GM23248 (cell line): ENCODE results near the gene CLEC4G. TPM values are rescaled to one million over a fixed set of nuclear protein-coding genes. Genes with fewer than 3 reads are reported as not detected.

Source experiments
- DNase-seq: peaks from one replicate; pipeline ENCODE4 v3.0.0-alpha.2; 2015
- H2AFZ ChIP-seq: fragments of 200-600 bp; sonication (generic); 2 replicates; pipeline ENCODE4 v1.6.1; 2016; ENCODE audit warnings: antibody characterized with exemption
- H3F3A ChIP-seq: fragments of 200-600 bp; sonication (generic); 2 replicates; pipeline ENCODE4 v1.6.1; 2016; ENCODE audit warnings: mild to moderate bottlenecking, antibody characterized with exemption, mixed run types; ENCODE audit not compliant: insufficient read depth
- H3K27ac ChIP-seq: fragments of 200-600 bp; sonication (generic); 2 replicates; pipeline ENCODE4 v1.5.1; 2016; ENCODE audit warnings: mild to moderate bottlenecking
- H3K27me3 ChIP-seq: fragments of 200-600 bp; sonication (generic); replicated peaks from 2 replicates; pipeline ENCODE4 v1.6.1; 2016; ENCODE audit warnings: mild to moderate bottlenecking; ENCODE audit not compliant: insufficient read depth
- H3K36me3 ChIP-seq: fragments of 200-600 bp; sonication (generic); 2 replicates; pipeline ENCODE4 v1.6.1; 2016; ENCODE audit warnings: low read depth, mild to moderate bottlenecking
- H3K4me1 ChIP-seq: fragments of 200-600 bp; sonication (generic); 2 replicates; pipeline ENCODE4 v1.6.1; 2016; ENCODE audit warnings: mild to moderate bottlenecking; ENCODE audit not compliant: insufficient read depth
- H3K4me2 ChIP-seq: fragments of 200-600 bp; sonication (generic); one replicate; pipeline ENCODE4 v1.6.1; 2016; ENCODE audit warnings: mild to moderate bottlenecking; ENCODE audit not compliant: unreplicated experiment
- H3K4me3 ChIP-seq: fragments of 200-600 bp; sonication (generic); 2 replicates; pipeline ENCODE4 v1.5.1; 2016; ENCODE audit warnings: mild to moderate bottlenecking
- H3K79me2 ChIP-seq: fragments of 200-600 bp; sonication (generic); 2 replicates; pipeline ENCODE4 v1.6.1; 2016; ENCODE audit warnings: mild to moderate bottlenecking; ENCODE audit not compliant: insufficient read depth
- H3K9ac ChIP-seq: fragments of 200-600 bp; sonication (generic); 2 replicates; pipeline ENCODE4 v1.6.1; 2016; ENCODE audit warnings: mild to moderate bottlenecking
- H3K9me2 ChIP-seq: fragments of 200-600 bp; sonication (generic); 2 replicates; pipeline ENCODE4 v1.6.1; 2016; ENCODE audit warnings: mixed run types, mild to moderate bottlenecking, moderate library complexity; ENCODE audit not compliant: insufficient read depth
- H3K9me3 ChIP-seq: fragments of 200-600 bp; sonication (generic); one replicate; pipeline ENCODE4 v1.6.1; 2017; ENCODE audit warnings: low read depth
- H4K20me1 ChIP-seq: fragments of 200-600 bp; sonication (generic); 2 replicates; pipeline ENCODE4 v1.6.0; 2016; ENCODE audit not compliant: insufficient read depth
- EZH2 ChIP-seq: fragments of 200-600 bp; sonication (generic); IDR thresholded peaks from 2 replicates; pipeline ENCODE4 v1.6.1; 2018; ENCODE audit warnings: antibody characterized with exemption, mild to moderate bottlenecking; ENCODE audit not compliant: insufficient read depth, poor library complexity, severe bottlenecking
- EZH2phosphoT487 ChIP-seq: fragments of 200-600 bp; sonication (generic); IDR thresholded peaks from 2 replicates; pipeline ENCODE4 v1.6.1; 2018; ENCODE audit warnings: antibody characterized with exemption, moderate library complexity, mild to moderate bottlenecking, low read depth; ENCODE audit not compliant: insufficient read depth
- whole genome bisulfite sequencing, 2 experiments: methylation state at CpG; one replicate each; pipeline ENCODE4 v1.1.6; 2015 to 2017; ENCODE audit warnings: low lambda C conversion rate in 2 of 2, low coverage in 1 of 2; ENCODE audit errors: missing lambda C conversion rate in 2 of 2; 5-methylcytosine and 5-hydroxymethylcytosine counted together
- in situ Hi-C: fragments of 300-500 bp; cut with MboI; formaldehyde crosslinking; loops from 2 replicates; pipeline ENCODE4 v1.15.0; 2020
- polyA plus RNA-seq: library from polyadenylated mRNA; unstranded; fragments of >200 nt; fragmentation: Nextera tagmentation; extraction: Ambion mirVana; gene quantifications from 2 replicates; pipeline ENCODE4 v1.2.1, GENCODE V29; 2016
- total RNA-seq: library from RNA; depleted of rRNA; stranded (reverse); fragments of >200 nt; shearing (Covaris generic); gene quantifications from 2 replicates; pipeline ENCODE4 v1.2.3, GENCODE V29; 2014

Gene CLEC4G
- total and polyA plus RNA-seq, 2 experiments from 2014 or later: not detected

DNA sequence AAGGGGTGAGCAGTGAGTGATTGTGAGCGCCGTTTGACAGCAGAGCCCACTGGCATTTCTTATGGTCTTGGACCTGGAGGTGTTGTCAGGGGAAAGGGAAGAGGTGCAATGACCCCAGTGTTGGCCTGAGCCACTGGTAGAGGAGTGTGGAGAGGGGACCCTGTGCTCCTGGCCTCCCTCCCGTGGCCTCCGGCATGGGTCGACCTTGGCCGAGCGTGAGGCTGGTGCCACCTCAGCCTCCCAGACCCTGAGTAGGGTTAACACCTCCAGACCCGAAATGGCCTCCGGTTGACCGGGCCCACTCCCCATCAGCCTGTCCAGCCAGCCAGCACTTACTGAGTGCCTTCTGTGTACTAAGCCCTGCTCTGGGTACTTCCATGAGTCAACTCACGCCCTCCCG is 44.7 kb downstream of the CLEC4G start:
- H4K20me1 ChIP-seq: no peaks in the 10 kb centered on the region
- TF ChIP-seq EZH2: no peak
- no peak for TF ChIP-seq EZH2phosphoT487
- H3K27ac ChIP-seq: no peak overlapping the region
- no peaks in the 10 kb centered on the region for H3K9me3 ChIP-seq
- H3K4me1 ChIP-seq: no peaks in the 10 kb centered on the region
- H3K4me3 ChIP-seq: no peak overlapping the region
- 0 out of 2 replicates have a peak, but pooled peaks cover 3% of the 10 kb centered on the region for H3K36me3 ChIP-seq
- no peaks in the 10 kb centered on the region for H3F3A ChIP-seq
- no peak overlapping the region for H2AFZ ChIP-seq
- no peak overlapping the region for H3K9ac ChIP-seq
- no peaks in the 10 kb centered on the region for H3K27me3 ChIP-seq
- H3K9me2 ChIP-seq: no peaks in the 10 kb centered on the region
- 93 to 96% methylated on average over 10 to 12 of the region's 12 CpGs for WGBS, 2 experiments
- no peak overlapping the region for H3K4me2 ChIP-seq
- no peak for DNase-seq
- in situ Hi-C loops: no loop called here
- H3K79me2 ChIP-seq: peaks cover 3% of the 10 kb centered on the region

DNA sequence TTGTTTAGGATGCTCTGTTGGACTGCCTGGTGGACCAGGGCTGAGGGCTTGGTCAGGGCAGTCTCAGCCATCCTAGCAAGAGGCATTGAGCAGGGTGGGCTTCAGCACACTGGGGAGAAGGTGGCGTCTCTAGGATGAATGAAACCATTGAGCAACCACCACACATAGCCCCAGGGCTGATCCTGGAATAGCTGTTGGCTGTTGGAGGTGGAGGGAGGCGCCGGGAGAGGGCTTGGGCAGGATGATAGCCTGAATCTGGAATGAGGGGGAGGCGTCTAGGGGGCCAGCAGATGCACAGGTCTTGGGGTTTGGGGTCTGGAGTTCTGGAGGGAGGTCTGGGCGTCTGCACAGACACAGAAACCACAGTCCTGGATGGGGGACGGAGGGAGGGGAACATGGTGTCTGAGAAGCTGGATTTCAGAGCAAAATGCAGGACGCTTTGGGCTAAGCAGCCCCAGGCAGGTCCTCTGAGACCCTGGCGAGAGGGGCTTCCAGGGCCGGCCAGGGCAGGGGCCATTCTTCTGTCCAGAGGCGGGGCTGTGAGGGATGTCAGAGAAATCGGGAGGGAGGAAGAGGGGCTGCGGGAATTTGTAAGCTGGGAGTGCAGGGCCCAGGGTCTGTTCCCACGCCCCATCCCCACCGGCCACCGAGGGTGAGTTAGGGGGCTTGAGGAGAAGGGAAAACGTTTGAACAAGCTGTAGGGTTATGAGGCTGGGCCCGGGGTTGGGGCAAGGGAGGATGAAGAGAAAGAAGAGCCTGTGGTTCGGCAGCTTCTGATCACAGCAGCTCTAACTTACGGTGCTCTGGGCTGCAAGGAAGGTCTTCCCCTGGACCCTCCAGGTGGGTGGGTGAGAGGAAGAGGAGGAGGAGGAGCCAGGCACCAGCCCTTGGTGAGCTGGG is 46.1 kb downstream of the CLEC4G start:
- no peak overlapping the region for H3K4me3 ChIP-seq
- no peak overlapping the region for H3K9ac ChIP-seq
- H3K4me2 ChIP-seq: no peak overlapping the region
- 0 out of 2 replicates have a peak, but pooled peaks cover 3% of the 10 kb centered on the region for H3K36me3 ChIP-seq
- TF ChIP-seq EZH2phosphoT487: no peak
- no peak for TF ChIP-seq EZH2
- no peaks in the 10 kb centered on the region for H3F3A ChIP-seq
- no peak for DNase-seq
- no peak overlapping the region for H3K27ac ChIP-seq
- no peaks in the 10 kb centered on the region for H3K9me2 ChIP-seq
- no peak overlapping the region for H2AFZ ChIP-seq
- peaks cover 16% of the 10 kb centered on the region for H3K79me2 ChIP-seq
- no peaks in the 10 kb centered on the region for H3K4me1 ChIP-seq
- in situ Hi-C loops: no loop called here
- no peaks in the 10 kb centered on the region for H3K9me3 ChIP-seq
- 42 to 43% methylated on average over 18 to 19 of the region's 19 CpGs for WGBS, 2 experiments
- no peaks in the 10 kb centered on the region for H4K20me1 ChIP-seq
- no peaks in the 10 kb centered on the region for H3K27me3 ChIP-seq

DNA sequence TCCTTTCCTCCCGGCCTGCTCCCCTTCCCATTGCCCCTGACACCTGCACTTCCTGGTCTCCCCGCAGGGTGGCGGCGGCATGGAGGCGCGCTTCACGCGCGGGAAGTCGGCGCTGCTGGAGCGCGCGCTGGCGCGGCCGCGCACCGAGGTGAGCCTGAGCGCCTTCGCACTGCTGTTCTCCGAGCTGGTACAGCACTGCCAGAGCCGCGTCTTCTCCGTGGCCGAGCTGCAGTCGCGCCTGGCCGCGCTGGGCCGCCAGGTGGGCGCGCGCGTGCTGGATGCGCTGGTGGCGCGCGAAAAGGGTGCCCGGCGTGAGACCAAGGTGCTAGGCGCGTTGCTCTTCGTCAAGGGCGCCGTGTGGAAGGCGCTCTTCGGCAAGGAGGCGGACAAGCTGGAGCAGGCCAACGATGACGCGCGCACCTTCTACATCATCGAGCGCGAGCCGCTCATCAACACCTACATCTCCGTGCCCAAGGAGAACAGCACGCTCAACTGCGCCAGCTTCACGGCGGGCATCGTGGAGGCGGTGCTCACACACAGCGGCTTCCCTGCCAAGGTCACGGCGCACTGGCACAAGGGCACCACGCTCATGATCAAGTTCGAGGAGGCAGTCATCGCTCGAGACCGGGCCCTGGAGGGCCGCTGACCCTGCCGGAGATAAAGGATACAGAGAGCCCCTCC is 49.6 kb downstream of the CLEC4G start:
- Histone ChIP-seq H3K9me2 (no peaks in the 10 kb centered on the region), H3K36me3 (0 out of 2 replicates have a peak, but pooled peaks cover 3% of the 10 kb centered on the region), H3K9ac (peak overlapping the region; percentile 90; the same call in 1 of the 2 replicates), H3K27me3 (peaks cover 5% of the 10 kb centered on the region; the same call in 1 of the 2 replicates), H2AFZ (peak overlapping the region; percentile 93), H3K4me1 (no peaks in the 10 kb centered on the region), H4K20me1 (no peaks in the 10 kb centered on the region), H3K27ac (no peak overlapping the region), H3K79me2 (peaks cover 18% of the 10 kb centered on the region), H3K9me3 (no peaks in the 10 kb centered on the region), H3F3A (no peaks in the 10 kb centered on the region), H3K4me3 (peak overlapping the region; percentile 83), H3K4me2 (peak overlapping the region; percentile 99)
- DNase-seq: peak; percentile 18
- in situ Hi-C loops: no loop called here
- TF ChIP-seq EZH2phosphoT487 (no peak), EZH2 (no peak)
- 74 to 79% methylated on average over 45 to 74 of the region's 74 CpGs for WGBS, 2 experiments

DNA sequence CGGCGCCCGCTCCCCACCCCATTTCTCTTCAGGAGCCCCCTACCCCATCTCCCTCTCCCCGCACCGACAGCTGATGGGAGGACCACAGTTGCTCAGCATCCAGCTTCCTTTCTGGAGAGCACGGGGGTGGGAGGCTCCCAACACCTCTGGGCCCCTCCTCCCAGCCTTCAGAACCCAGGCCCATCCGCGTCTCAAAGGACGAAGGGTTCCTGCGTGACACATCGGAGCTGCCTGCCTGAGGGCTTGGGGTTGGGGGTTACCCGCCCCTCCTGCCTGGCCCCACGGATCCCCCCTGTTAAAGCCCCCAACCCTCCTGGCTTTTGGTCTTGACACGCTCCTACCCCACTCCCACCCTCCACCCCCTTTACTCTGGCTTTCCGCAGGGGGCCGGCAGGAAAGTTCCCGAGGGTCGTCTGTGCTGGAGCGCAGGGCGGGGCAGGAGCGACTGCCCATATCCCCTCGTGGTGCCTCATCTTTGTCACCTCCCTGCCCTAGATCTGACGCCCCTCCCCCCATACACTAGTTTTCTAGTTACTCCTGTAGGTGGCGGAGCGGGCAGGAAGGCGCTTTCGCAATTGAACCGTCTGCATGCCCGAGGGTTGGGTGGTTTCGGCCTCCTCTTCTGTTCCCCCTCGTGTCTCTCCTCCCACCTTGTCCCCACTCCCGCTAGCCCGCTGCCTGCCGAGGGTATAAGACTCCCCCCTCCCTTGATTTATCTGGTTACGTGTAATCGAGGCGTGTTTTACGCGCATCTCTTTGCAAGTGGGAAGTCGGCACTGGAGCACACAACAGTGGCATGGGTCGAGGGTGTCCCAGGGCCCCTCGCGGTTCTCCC is 50.4 kb downstream of the CLEC4G start:
- in situ Hi-C loops: no loop called here

More for the DNA sequence above, 50.4 kb downstream of the CLEC4G start:
- peak overlapping the region; percentile 83 for H3K4me3 ChIP-seq
- no peaks in the 10 kb centered on the region for H3F3A ChIP-seq
- H3K79me2 ChIP-seq: peaks cover 18% of the 10 kb centered on the region
- H4K20me1 ChIP-seq: no peaks in the 10 kb centered on the region
- H3K4me2 ChIP-seq: peak overlapping the region; percentile 99
- peaks cover 5% of the 10 kb centered on the region; the same call in 1 of the 2 replicates for H3K27me3 ChIP-seq
- peak overlapping the region; percentile 90 for H3K9ac ChIP-seq
- H3K4me1 ChIP-seq: no peaks in the 10 kb centered on the region
- peak overlapping the region; percentile 7; the same call in 1 of the 2 replicates for H3K27ac ChIP-seq
- peak overlapping the region; percentile 93 for H2AFZ ChIP-seq
- no peaks in the 10 kb centered on the region for H3K9me2 ChIP-seq
- no peaks in the 10 kb centered on the region for H3K9me3 ChIP-seq
- H3K36me3 ChIP-seq: 0 out of 2 replicates have a peak, but pooled peaks cover 3% of the 10 kb centered on the region
- WGBS, 2 experiments: 3 to 5% methylated on average over 27 to 43 of the region's 43 CpGs
- DNase-seq: peak; percentile 95
- no peak for TF ChIP-seq EZH2phosphoT487
- TF ChIP-seq EZH2: no peak
